Fibroblast of upper back skin (primary cell): ENCODE data around the gene SLC22A4.

ENCODE experiments used
- DNase-seq: peaks from one replicate; pipeline ENCODE4 v3.0.0-alpha.2; 2013

SLC22A4 gene

GRCh38 chr5:132293992-132294727 lies at the start of gene SLC22A4:
Gene SLC22A4, plus strand, starts transcription at chr5:132294394. Its CDS starts 223 bp downstream, at chr5:132294617.
- peak; percentile 95 for DNase-seq

- no peak for DNase-seq
Measured at GRCh38 chr5:132245593-132245992, 48.6 kb upstream of the SLC22A4 start.

- DNase-seq = no peak
Measured at GRCh38 chr5:132246806-132247205, 47.4 kb upstream of the SLC22A4 start.

GRCh38 chr5:132250547-132250946 lies 43.6 kb upstream of the SLC22A4 start:
- no peak for DNase-seq

- no peak for DNase-seq
Measured at GRCh38 chr5:132251220-132251725, 42.9 kb upstream of the SLC22A4 start.

GRCh38 chr5:132253008-132253441 lies 41.2 kb upstream of the SLC22A4 start:
- DNase-seq = no peak

GRCh38 chr5:132253452-132254320 lies 40.5 kb upstream of the SLC22A4 start:
- DNase-seq = no peak

GRCh38 chr5:132254321-132254977 lies 39.7 kb upstream of the SLC22A4 start:
- DNase-seq = no peak

- no peak for DNase-seq
Measured at GRCh38 chr5:132256086-132256782, 38.0 kb upstream of the SLC22A4 start.

GRCh38 chr5:132256783-132257130 lies 37.4 kb upstream of the SLC22A4 start:
- no peak for DNase-seq

GRCh38 chr5:132257131-132258101 lies 36.8 kb upstream of the SLC22A4 start, which contains the start of gene PDLIM4:
Gene PDLIM4, plus strand, starts transcription at chr5:132257696. Its CDS starts 39 bp downstream, at chr5:132257735.
- peak; percentile 61 for DNase-seq

GRCh38 chr5:132258102-132259068 lies 35.8 kb upstream of the SLC22A4 start:
- peak; percentile 53 for DNase-seq

- DNase-seq = peak; percentile 89
Measured at GRCh38 chr5:132259069-132259851, 34.9 kb upstream of the SLC22A4 start.

GRCh38 chr5:132260051-132260450 lies 34.1 kb upstream of the SLC22A4 start:
- no peak for DNase-seq

- DNase-seq = peak; percentile 92
Measured at GRCh38 chr5:132260714-132261551, 33.3 kb upstream of the SLC22A4 start.

GRCh38 chr5:132261881-132262845 lies 32.0 kb upstream of the SLC22A4 start:
- DNase-seq = no peak
